Measurements from ENCODE around the gene BRMS1. TPM values are rescaled to one million over a fixed set of nuclear protein-coding genes. Genes with fewer than 3 reads are reported as not detected.
A peak's percentile ranks its signal among the peaks of the same experiment; 100 is the strongest.

Gene BRMS1
- total RNA-seq, 1 donor, result 42.3 TPM

DNA sequence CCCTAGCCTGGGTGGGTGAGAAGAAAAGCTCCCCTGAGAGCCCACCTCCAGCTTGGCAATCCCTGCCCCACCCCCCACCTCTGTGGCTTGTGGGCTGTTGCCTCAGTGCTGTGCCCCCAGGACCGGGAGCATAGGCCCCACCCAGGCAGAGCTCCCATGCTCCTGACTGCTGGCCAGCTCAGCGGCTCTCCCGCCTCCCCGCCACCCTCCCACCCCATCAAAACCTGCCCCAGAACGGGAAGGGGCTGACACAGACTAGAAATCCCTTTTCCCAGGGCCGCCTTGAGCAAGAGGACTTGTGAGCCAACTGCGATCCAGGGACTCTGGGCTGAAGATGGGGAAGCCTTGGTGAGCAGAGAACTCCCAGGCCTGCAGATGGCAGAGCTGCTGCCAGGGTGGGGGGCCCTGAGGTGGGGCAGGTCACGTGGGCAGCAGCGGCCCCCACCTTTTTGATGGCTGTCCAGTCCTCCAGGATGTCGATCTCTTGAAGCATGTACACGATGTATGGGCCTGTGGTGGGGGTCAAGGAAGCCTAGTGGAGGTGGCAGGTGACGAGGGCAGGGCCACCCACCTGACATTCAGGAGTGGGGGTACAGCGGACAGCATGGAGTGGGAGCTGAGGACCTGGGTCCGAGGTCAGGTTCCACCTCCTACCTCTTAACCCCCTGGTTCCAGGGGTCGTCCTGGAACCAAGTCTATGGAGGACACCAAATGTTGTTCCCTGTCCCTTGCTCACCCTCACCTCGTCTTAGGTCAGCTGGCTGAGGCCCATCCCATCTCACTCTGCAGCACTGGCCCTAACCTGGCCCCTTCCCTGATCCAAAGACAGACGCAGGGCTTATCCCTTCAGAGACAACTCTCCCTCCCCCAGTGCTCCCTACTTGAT is 6.4 kb downstream of the BRMS1 start:
- TF ChIP-seq CTCF (IDR thresholded peaks at IDR 0.05; ENCODE audit: insufficient read depth, low read depth, low read length), result no peak
- H3K4me3 ChIP-seq (ENCODE audit: low read depth, low read length), result no peak overlapping the region
- DNase-seq (ENCODE audit: low read depth), result no peak

DNA sequence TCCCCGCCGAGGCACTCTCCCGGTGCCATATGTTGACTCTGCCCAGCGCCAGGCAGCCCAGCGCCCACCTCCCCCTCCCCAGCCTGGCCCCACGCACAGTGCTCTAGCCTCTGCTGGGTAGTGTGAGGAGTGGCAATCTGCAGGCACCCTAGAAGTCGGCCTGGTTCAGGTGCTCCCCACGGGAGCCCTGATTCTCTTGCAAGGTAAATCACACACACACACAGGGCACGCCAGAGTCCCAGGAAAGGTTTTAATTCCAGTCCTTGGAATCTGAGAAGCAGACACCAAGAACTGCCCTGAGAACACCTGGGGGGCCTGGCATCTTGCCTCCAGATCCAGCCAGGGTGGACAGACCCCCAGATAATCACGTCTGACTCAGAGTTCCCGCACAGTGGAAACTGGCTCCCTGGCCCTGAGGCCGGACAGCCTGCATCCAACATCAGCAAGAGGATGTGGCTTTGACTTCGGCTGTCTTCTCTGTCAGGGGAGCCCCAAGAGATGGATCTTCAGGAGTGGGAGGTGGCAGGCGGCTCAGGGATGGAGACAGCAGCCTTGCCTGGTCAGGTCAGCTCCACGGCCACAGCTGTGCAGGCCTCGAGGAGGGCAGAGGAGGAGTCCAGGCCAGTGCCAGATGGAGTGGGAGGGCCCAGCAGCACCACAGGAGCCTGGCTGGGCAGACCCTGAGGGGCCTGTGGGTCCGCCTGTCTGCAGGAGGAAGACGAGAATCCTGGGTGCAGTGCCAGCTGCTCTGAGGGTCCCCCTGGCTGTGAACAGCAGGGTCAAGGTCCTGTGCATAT is 7.6 kb downstream of the BRMS1 start:
- no peak overlapping the region for H3K4me3 ChIP-seq (ENCODE audit: low read depth, low read length)
- no peak for TF ChIP-seq CTCF (IDR thresholded peaks at IDR 0.05; ENCODE audit: insufficient read depth, low read depth, low read length)
- DNase-seq (ENCODE audit: low read depth), result no peak

GRCh38 chr11:66336234-66337102 is 8.4 kb downstream of the BRMS1 start, which contains the start of gene RIN1:
Gene RIN1 (minus strand): TSS chr11:66336434. CDS start chr11:66336402, 32 bp downstream.
- peak; percentile 56 for TF ChIP-seq CTCF (IDR thresholded peaks at IDR 0.05; ENCODE audit: insufficient read depth, low read depth, low read length)
- peak; percentile 97 for DNase-seq (ENCODE audit: low read depth)
- H3K4me3 ChIP-seq (ENCODE audit: low read depth, low read length), result peak within 1 kb of the TSS; percentile 67

GRCh38 chr11:66335531-66336233 is 9.2 kb downstream of the BRMS1 start:
- peak overlapping the region; percentile 67 for H3K4me3 ChIP-seq (ENCODE audit: low read depth, low read length)
- peak; percentile 72 for DNase-seq (ENCODE audit: low read depth)
- TF ChIP-seq CTCF (IDR thresholded peaks at IDR 0.05; ENCODE audit: insufficient read depth, low read depth, low read length), result peak; percentile 7

DNA sequence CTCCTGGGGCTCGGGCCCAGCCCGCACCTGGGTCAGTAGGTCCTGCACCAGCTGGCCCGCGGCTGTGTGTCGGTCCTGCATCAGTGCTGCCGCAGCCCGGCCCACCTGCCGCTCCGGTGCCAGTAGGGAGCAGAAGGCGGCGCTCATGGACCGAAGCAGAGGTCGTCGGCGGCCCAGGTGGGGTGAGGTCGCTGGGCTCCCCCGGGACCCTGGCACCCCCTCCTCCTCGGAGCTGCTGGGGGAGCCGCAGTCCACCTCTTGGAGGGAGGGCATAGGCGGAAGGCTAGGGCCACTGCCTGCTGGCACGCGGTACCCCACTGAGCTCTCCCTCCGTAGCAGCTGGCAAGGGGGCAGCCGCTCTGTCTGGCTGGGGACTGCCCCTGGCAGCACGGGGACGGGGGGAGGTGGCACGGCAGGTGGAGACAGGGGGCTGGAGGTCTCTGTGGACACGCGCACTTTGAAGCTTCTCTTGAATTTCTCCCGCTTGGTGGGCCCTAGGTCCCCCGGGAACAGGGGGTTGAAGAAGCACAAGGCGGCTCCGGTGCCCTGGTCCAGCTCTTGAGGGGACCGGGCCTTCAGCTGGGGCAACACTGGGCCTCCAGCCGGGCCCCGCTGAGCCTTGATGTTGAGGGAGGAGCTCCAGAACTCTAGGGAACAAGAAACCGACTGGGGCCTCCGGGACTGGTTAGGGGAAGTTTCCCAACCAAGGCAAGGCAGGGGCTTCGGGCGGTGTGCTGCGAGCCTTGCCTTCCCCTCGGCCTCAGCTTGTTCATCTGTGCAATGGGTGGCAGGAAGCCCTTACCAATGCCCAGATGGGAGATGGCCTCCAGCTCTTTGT is 10.1 kb downstream of the BRMS1 start:
- no peak for DNase-seq (ENCODE audit: low read depth)
- TF ChIP-seq CTCF (IDR thresholded peaks at IDR 0.05; ENCODE audit: insufficient read depth, low read depth, low read length), result no peak
- H3K4me3 ChIP-seq (ENCODE audit: low read depth, low read length), result peak overlapping the region; percentile 67

Measured in fibroblast of villous mesenchyme (primary cell).